Activated CD8-positive, alpha-beta memory T cell treated with anti-CD3 and anti-CD28 coated beads, Interleukin-2, amount 50 U/mL, for 24 hours (primary cell): Measurements from ENCODE around the gene TMEM255A.

Source experiments
- DNase-seq: peaks from one replicate; pipeline ENCODE4 v3.0.0-alpha.2; 2020; ENCODE audit errors: extremely low read depth

Gene TMEM255A

DNA sequence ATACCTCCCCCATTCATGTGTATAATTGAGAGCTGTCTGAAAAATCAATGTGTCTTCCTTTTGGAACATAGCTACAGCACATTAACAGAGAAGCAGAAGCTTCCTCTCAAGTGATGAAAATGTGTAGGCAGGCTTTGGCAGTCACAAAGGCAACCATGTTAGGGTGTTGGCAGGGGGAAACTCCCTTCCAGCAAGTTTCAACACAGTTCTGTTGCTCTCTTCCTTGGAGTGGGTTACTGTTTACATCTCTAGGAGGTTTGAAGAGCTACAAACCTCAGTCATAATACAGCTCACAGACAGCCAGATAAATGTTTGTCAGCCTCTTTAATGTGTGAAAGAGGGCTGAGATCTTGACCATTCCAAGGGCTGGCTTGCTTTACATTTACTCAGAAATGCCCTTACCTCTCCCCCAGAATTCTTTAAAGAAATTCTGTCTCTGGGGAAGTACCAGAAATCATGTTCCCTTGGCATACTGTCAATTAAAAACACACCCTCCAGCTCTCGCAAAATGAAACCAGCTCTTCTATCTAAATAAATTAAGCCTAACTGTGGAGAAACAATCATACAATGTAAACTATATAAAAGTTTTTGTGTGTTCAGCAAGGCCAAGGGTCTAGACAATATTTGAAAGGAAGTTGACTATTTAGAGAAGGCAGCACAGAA, 41.8 kb downstream of the TMEM255A start:
- no peak for DNase-seq

GRCh38 chrX:120264341-120264740, 46.9 kb downstream of the TMEM255A start:
- no peak for DNase-seq

- no peak for DNase-seq
Observed at GRCh38 chrX:120262859-120263708, 48.2 kb downstream of the TMEM255A start.

DNA sequence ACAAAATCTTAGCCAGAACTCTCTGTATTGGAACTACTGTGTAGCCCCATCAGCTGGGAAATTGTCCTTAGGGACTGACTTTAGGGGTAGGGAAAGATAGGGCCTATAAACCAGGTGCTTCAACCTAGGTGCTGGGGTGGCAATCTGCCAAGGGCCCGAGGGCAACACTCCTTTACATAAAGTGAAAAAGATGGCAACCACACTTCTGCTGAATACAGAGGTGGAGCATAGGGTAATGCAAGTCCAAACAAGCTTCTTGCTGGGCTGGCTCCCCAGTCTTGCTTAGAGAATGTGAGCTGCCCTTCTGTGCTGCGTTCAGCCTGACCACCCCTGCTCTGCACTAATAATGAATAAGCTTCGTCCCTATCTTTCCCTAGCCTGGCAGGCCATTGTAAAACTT, 50.9 kb downstream of the TMEM255A start:
- no peak for DNase-seq

DNA sequence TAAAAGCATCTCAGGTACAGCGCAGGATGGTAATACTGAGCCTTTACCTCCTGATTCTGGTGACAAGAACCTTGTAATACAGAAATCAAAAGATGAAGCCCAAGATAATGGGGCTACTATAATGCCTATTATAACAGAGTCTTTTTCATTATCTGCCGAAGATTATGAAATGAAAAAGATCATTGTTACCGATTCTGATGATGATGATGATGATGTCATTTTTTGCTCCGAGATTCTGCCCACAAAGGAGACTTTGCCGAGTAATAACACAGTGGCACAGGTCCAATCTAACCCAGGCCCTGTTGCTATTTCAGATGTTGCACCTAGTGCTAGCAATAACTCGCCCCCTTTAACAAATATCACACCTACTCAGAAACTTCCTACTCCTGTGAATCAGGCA, 57.5 kb downstream of the TMEM255A start:
- no peak for DNase-seq

DNA sequence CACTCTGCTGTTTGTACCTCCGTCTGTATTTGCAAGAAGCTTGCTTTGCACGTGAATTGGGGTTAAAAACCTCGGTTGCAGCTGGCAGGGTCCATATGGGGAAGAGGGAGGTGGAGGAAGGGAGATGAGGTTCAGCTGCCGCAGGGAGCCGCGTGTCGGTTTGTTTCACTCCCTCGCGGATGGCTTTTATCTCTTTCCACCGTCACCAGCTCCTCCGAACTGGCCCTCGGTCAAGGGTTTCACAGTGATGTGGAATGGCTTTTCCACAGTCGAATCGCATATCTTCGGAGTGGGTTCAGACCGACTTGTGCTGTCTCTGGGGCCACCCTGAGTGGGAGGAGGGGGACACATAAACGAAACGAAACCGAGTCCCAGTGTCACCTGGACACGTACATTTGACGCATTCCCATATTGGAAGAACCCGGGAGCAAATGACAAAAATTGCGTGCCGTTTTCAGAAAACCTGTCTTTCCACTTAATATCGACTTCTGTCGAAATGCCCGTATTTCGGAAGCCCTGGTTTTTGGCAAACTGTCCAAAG, 59.7 kb downstream of the TMEM255A start:
- no peak for DNase-seq

- DNase-seq = peak; percentile 57
Observed at GRCh38 chrX:120250522-120251271, 60.6 kb downstream of the TMEM255A start, which contains the start of gene ZBTB33. Gene ZBTB33 (plus strand): TSS chrX:120250812. CDS start chrX:120253416, 2,604 bp downstream.

- no peak for DNase-seq
Observed at GRCh38 chrX:120244735-120245498, 66.3 kb downstream of the TMEM255A start.

GRCh38 chrX:120244395-120244734, 66.9 kb downstream of the TMEM255A start:
- no peak for DNase-seq

- DNase-seq = no peak
Observed at GRCh38 chrX:120242813-120243212, 68.4 kb downstream of the TMEM255A start.

DNA sequence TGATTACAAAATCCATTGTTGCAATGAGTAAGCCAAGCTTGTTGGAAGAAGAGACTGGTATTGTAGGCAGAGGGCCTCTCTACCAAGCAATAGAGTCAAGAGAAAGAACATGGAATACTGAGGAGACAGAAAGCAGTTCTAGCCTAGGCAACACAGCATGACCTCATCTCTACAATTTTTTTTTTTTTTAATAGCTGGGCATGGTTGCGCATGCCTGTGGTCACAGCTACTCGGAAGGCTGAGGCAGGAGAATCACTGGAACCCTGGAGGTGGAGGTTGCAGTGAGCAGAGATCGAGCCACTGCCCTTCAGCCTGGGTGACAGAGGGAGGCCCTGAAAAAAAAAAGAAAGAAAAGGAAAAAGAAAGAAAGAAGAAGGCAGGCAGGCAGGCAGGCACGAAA, 72.3 kb downstream of the TMEM255A start:
- DNase-seq = no peak

- DNase-seq = no peak
Observed at GRCh38 chrX:120236687-120237479, 74.4 kb downstream of the TMEM255A start.

DNA sequence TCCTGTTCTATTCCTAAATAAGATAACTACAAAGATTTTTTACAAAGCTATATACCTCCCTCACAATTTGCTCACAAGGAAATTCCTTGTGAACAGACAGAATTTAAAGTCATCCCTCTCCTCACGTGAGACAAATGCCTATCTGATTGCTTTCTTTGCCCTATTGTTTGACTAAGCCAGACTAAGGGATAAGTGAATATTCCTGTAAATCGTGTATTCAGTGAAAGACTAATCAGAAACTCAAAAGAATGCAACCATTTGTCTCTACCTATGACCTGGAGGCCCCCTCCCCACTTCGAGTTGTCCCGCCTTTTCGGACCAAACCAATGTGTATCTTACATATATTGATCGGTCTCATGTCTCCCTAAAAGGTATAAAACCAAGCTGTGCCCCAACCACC, 76.0 kb downstream of the TMEM255A start:
- DNase-seq = no peak

DNA sequence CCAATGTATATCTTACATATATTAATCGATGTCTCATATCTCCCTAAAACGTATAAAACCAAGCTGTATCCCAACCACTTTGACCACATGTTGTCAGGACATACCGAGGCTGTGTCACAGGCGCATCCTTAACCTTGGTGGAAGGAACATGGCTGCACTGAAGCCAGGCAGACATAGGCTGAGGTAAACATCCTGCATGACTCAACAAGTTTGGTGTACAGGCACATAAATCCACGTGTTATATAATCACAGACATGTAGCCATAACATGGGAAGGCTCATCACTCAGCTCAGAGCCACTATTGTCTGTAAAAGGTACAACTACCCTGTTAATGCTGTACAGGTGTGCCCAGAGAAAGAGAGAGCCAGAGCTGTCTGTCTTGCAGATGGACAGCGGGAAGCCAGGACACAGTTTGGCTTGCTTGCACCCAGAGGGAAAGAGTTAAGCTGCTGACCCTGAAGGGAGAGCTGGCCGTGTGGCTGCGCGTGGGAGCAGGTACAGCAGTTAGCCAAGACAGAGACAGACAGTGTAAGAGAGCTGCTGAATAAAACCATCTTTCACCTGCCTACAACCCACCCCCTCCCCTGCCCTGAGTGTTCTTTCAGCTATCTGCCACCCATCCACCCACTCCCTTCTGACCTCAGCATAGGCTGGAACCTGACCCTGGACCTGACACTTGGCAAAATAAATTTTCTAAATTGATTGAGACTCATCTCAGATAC, 82.9 kb downstream of the TMEM255A start:
- DNase-seq = no peak

DNA sequence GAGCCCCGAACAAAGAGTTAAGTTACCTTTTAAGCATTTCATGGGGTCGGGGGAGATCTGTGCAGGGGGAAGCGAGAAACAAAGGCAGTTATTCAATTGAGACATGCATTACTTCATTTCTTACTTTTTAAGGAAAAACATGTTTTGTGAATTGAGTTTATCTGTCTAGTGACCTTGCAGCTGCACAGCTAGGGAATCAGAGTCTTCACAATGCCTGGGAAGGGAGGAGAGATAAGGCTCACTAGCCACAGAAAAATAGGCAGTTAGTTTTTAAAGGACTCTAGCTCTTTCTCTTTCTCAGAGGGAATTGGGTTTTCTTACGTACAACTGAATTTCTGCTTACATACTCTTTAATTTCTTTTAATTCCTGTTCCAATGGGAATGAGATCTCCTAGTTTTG, 86.9 kb downstream of the TMEM255A start:
- DNase-seq = no peak

DNA sequence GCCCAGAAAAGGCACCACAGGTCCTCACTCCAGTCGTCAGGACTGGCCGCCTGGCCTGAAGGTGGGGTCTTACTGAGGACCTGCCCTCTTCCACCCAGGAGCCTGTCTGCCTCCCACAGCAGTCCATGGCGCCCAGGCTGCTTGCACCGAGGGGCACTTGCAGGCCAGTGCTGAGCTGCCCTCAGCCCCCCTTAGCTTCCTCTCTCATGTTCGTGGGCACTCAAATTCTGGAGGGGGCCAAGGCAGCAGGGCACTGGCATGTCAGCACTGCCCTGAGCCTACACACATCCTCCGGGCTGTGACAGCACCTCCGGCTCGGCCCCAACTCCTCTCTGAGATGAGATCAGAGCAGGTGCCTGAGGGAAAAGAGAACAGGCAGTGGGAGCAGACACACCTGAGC, 87.9 kb downstream of the TMEM255A start:
- no peak for DNase-seq

DNA sequence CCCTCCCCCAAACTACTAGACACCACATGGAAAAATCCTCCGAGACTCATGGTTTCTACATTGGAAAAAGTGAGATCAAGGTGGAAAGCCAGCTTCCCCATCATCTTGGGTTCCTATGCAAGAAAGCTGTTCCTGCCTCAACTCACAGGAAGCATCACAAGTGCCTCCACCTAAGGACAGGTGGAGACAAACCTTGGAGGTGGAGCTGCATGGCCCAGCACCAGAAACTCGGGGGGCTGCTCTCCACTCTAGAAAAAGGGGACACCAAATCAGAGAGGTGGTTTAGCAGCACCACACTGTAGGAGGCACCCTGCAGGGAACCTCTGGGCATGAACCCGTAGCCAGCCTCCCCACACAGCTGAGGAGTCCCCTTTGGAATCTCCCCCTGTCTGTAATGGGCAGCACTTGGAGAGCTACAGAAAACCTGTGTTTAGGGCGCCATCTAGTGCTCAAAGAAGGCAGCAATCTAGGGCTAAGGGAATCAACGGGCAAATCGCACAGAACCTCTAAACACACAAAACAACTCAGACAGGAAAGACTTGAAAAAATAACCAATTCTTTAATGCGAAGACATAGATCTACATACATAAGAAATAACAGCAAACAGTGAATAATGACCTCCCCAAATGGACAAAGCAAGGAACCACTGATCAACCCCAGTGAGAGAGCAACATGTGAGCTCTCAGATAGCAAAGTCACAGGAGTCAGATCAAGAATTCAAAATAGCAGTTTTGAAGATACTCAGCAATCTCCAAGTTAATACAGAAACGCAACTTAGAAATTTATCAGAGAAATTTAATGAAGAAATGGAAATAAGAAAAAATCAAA, 97.6 kb downstream of the TMEM255A start:
- peak; percentile 19 for DNase-seq
